VCaP (cell line): ENCODE data around the gene PAMR1.

ENCODE experiments used
- H3K27ac ChIP-seq: fragments of 450-650 bp; 2 replicates; pipeline ENCODE4 v1.5.1; 2017
- CTCF ChIP-seq: fragments of 450-650 bp; conservative IDR thresholded peaks from 2 replicates; pipeline ENCODE4 v1.5.1; 2017; ENCODE audit warnings: mild to moderate bottlenecking, moderate library complexity

The PAMR1 gene

GRCh38 chr11:35402751-35403660 lies 122.4 kb downstream of the PAMR1 start:
- TF ChIP-seq CTCF: no peak
- no peak overlapping the region for H3K27ac ChIP-seq

GRCh38 chr11:35398881-35399280 lies 126.5 kb downstream of the PAMR1 start:
- H3K27ac ChIP-seq: no peak overlapping the region
- no peak for TF ChIP-seq CTCF

- TF ChIP-seq CTCF: no peak
- H3K27ac ChIP-seq: no peak overlapping the region
These were observed 130.5 kb downstream of the PAMR1 start for GRCh38 chr11:35394941-35395340.

- no peak for TF ChIP-seq CTCF
- peak overlapping the region; percentile 93 for H3K27ac ChIP-seq
These were observed 132.3 kb downstream of the PAMR1 start for GRCh38 chr11:35393098-35393497.

- peak; percentile 84 for TF ChIP-seq CTCF
- H3K27ac ChIP-seq: peak overlapping the region; percentile 93
These were observed 133.3 kb downstream of the PAMR1 start for GRCh38 chr11:35391922-35392688.

- TF ChIP-seq CTCF: no peak
- peak overlapping the region; percentile 93 for H3K27ac ChIP-seq
These were observed 134.4 kb downstream of the PAMR1 start for GRCh38 chr11:35390737-35391682.
